ENCODE results near the gene TMPRSS11F.

GRCh38 chr4:68148800-68149685 lies 19.4 kb upstream of the TMPRSS11F start:
- TF ChIP-seq CTCF (IDR thresholded peaks at IDR 0.05) (no peak), POLR2A (IDR thresholded peaks at IDR 0.05; ENCODE audit: low read depth) (no peak), POLR2AphosphoS5 (IDR thresholded peaks at IDR 0.05) (no peak)

All from esophagus muscularis mucosa (tissue), 3 donors.